ENCODE data around the gene IMPG2. TPM values are rescaled to one million over a fixed set of nuclear protein-coding genes. Genes with fewer than 3 reads are reported as not detected.

IMPG2 gene
- total RNA-seq, 1 donor from 2014 or later = 0.74 TPM

GRCh38 chr3:101212730-101213129 is 107.6 kb downstream of the IMPG2 start:
- DNase-seq (ENCODE audit: low spot score) = no peak
- Mint-ChIP-seq H3K9me3 (ENCODE audit: unreplicated experiment) (no peaks in the 10 kb centered on the region), H3K36me3 (ENCODE audit: low read depth, unreplicated experiment) (peaks cover 4% of the 10 kb centered on the region), H3K27me3 (ENCODE audit: unreplicated experiment) (no peaks in the 10 kb centered on the region), H3K4me3 (ENCODE audit: unreplicated experiment) (no peak overlapping the region), H3K4me1 (ENCODE audit: unreplicated experiment) (no peaks in the 10 kb centered on the region), H3K27ac (ENCODE audit: unreplicated experiment) (no peak overlapping the region)
- no peak for TF ChIP-seq CTCF (IDR thresholded peaks at IDR 0.05; ENCODE audit: unreplicated experiment)

GRCh38 chr3:101204246-101204645 is 116.1 kb downstream of the IMPG2 start:
- H3K4me1 Mint-ChIP-seq (ENCODE audit: unreplicated experiment) = no peaks in the 10 kb centered on the region
- H3K9me3 Mint-ChIP-seq (ENCODE audit: unreplicated experiment) = no peaks in the 10 kb centered on the region
- no peak overlapping the region for H3K27ac Mint-ChIP-seq (ENCODE audit: unreplicated experiment)
- DNase-seq (ENCODE audit: low spot score) = no peak
- H3K4me3 Mint-ChIP-seq (ENCODE audit: unreplicated experiment) = no peak overlapping the region
- H3K27me3 Mint-ChIP-seq (ENCODE audit: unreplicated experiment) = peaks cover 3% of the 10 kb centered on the region
- no peaks in the 10 kb centered on the region for H3K36me3 Mint-ChIP-seq (ENCODE audit: low read depth, unreplicated experiment)
- no peak for TF ChIP-seq CTCF (IDR thresholded peaks at IDR 0.05; ENCODE audit: unreplicated experiment)

- Mint-ChIP-seq H3K4me3 (ENCODE audit: unreplicated experiment) (no peak overlapping the region), H3K4me1 (ENCODE audit: unreplicated experiment) (no peaks in the 10 kb centered on the region), H3K27ac (ENCODE audit: unreplicated experiment) (no peak overlapping the region), H3K36me3 (ENCODE audit: low read depth, unreplicated experiment) (no peaks in the 10 kb centered on the region), H3K9me3 (ENCODE audit: unreplicated experiment) (no peaks in the 10 kb centered on the region), H3K27me3 (ENCODE audit: unreplicated experiment) (peaks cover 3% of the 10 kb centered on the region)
- TF ChIP-seq CTCF (IDR thresholded peaks at IDR 0.05; ENCODE audit: unreplicated experiment) = no peak
- DNase-seq (ENCODE audit: low spot score) = no peak
These were observed 117.0 kb downstream of the IMPG2 start for GRCh38 chr3:101203411-101203810.

- Mint-ChIP-seq H3K36me3 (ENCODE audit: low read depth, unreplicated experiment) (no peaks in the 10 kb centered on the region), H3K4me3 (ENCODE audit: unreplicated experiment) (no peak overlapping the region), H3K4me1 (ENCODE audit: unreplicated experiment) (no peaks in the 10 kb centered on the region), H3K9me3 (ENCODE audit: unreplicated experiment) (no peaks in the 10 kb centered on the region), H3K27ac (ENCODE audit: unreplicated experiment) (no peak overlapping the region), H3K27me3 (ENCODE audit: unreplicated experiment) (peaks cover 3% of the 10 kb centered on the region)
- TF ChIP-seq CTCF (IDR thresholded peaks at IDR 0.05; ENCODE audit: unreplicated experiment) = no peak
- no peak for DNase-seq (ENCODE audit: low spot score)
These were observed 117.7 kb downstream of the IMPG2 start for GRCh38 chr3:101202640-101203039.

GRCh38 chr3:101200461-101200860 is 119.9 kb downstream of the IMPG2 start:
- DNase-seq (ENCODE audit: low spot score) = no peak
- Mint-ChIP-seq H3K9me3 (ENCODE audit: unreplicated experiment) (no peaks in the 10 kb centered on the region), H3K36me3 (ENCODE audit: low read depth, unreplicated experiment) (no peaks in the 10 kb centered on the region), H3K4me3 (ENCODE audit: unreplicated experiment) (no peak overlapping the region), H3K27ac (ENCODE audit: unreplicated experiment) (no peak overlapping the region), H3K4me1 (ENCODE audit: unreplicated experiment) (peaks cover 6% of the 10 kb centered on the region), H3K27me3 (ENCODE audit: unreplicated experiment) (peaks cover 3% of the 10 kb centered on the region)
- no peak for TF ChIP-seq CTCF (IDR thresholded peaks at IDR 0.05; ENCODE audit: unreplicated experiment)

Data from endothelial cell (in vitro differentiated cells).